Left lobe of liver (tissue), 2 donors: Measurements from ENCODE around the gene MMP23B. TPM values are rescaled to one million over a fixed set of nuclear protein-coding genes. Genes with fewer than 3 reads are reported as not detected.
"Not testable (repeated sequence)": the region's sequence is repeated elsewhere in the genome, so short reads cannot be mapped to it uniquely, and the experiment has no call there.

Experiments
- ATAC-seq: fragments of 200-7000 bp; cut with Tn5 transposase; one replicate; pipeline ENCODE4 v1.9.1; 2020; ENCODE audit warnings: mild to moderate bottlenecking, moderate library complexity
- DNase-seq: peaks from one replicate; pipeline ENCODE4 v3.0.0-alpha.2; 2020; ENCODE audit warnings: low spot score
- total RNA-seq: library from RNA; stranded (reverse); gene quantifications from one replicate; pipeline ENCODE4 v1.2.1, GENCODE V29; 2021
- donor health status: DM: no; HTN: no; CAD: no; lungs with moderate emphysema.
- donor health status: DM: no; HTN: yes; CAD: no.

The MMP23B gene
- total RNA-seq, 1 donor from 2014 or later = 1.6 TPM

GRCh38 chr1:1664318-1664717, 32.3 kb downstream of the MMP23B start:
- not testable (repeated sequence) for DNase-seq, ATAC-seq

- ATAC-seq (peak; percentile 9), DNase-seq (peak; percentile 44)
Measured at GRCh38 chr1:1664941-1665814, 33.2 kb downstream of the MMP23B start.

GRCh38 chr1:1665815-1666251, 33.9 kb downstream of the MMP23B start:
- peak; percentile 45 for ATAC-seq

GRCh38 chr1:1666526-1666925, 34.6 kb downstream of the MMP23B start:
- ATAC-seq (no peak), DNase-seq (peak; percentile 42)

More at GRCh38 chr1:1665815-1666251, 33.9 kb downstream of the MMP23B start:
- peak; percentile 45 for DNase-seq

GRCh38 chr1:1669468-1670440, 37.8 kb downstream of the MMP23B start:
- ATAC-seq = no peak
- peak; percentile 43 for DNase-seq

- DNase-seq = peak; percentile 39
- ATAC-seq = no peak
Measured at GRCh38 chr1:1670866-1671265, 38.9 kb downstream of the MMP23B start.

GRCh38 chr1:1671365-1672119, 39.6 kb downstream of the MMP23B start:
- ATAC-seq = no peak
- DNase-seq = peak; percentile 29

GRCh38 chr1:1672181-1672965, 40.4 kb downstream of the MMP23B start:
- no peak for DNase-seq

GRCh38 chr1:1674806-1675205, 42.8 kb downstream of the MMP23B start:
- DNase-seq = peak; percentile 38
- not testable (repeated sequence) for ATAC-seq

More at GRCh38 chr1:1672181-1672965, 40.4 kb downstream of the MMP23B start:
- no peak for ATAC-seq

- peak; percentile 12 for DNase-seq
- not testable (repeated sequence) for ATAC-seq
Measured at GRCh38 chr1:1675218-1675617, 43.2 kb downstream of the MMP23B start.

GRCh38 chr1:1676087-1676486, 44.1 kb downstream of the MMP23B start:
- not testable (repeated sequence) for ATAC-seq
- peak; percentile 7 for DNase-seq

- DNase-seq = peak; percentile 41
- peak; percentile 12 for ATAC-seq
Measured at GRCh38 chr1:1677718-1678580, 46.0 kb downstream of the MMP23B start.

- ATAC-seq = peak; percentile 93
- peak; percentile 87 for DNase-seq
Measured at GRCh38 chr1:1678581-1679380, 46.8 kb downstream of the MMP23B start.

- ATAC-seq (no peak), DNase-seq (peak; percentile 46)
Measured at GRCh38 chr1:1680031-1680911, 48.3 kb downstream of the MMP23B start.

- no peak for ATAC-seq
- peak; percentile 23 for DNase-seq
Measured at GRCh38 chr1:1680912-1681273, 48.9 kb downstream of the MMP23B start.

GRCh38 chr1:1683104-1683905, 51.3 kb downstream of the MMP23B start:
- ATAC-seq (no peak), DNase-seq (peak; percentile 42)
